ENCODE data around the gene ADSS1. TPM values are rescaled to one million over a fixed set of nuclear protein-coding genes. Genes with fewer than 3 reads are reported as not detected.

ADSS1 gene
- total RNA-seq, 1 experiment from 2014 or later: 0.52 TPM

- POLR2A ChIA-PET (ENCODE audit: low non-redundant PET): no interaction called here
- Histone ChIP-seq H3K9me3 (ENCODE audit: low read depth, low read length, poor library complexity, severe bottlenecking) (no peaks in the 10 kb centered on the region), H3K36me3 (ENCODE audit: insufficient read depth, low read length, poor library complexity, severe bottlenecking) (no peaks in the 10 kb centered on the region)
Measured at GRCh38 chr14:104785708-104786080, 61.7 kb downstream of the ADSS1 start.

GRCh38 chr14:104786091-104786586, 62.1 kb downstream of the ADSS1 start:
- Histone ChIP-seq H3K4me3 (ENCODE audit: low read depth, low read length, poor library complexity, severe bottlenecking) (no peak overlapping the region), H3K36me3 (ENCODE audit: insufficient read depth, low read length, poor library complexity, severe bottlenecking) (no peaks in the 10 kb centered on the region), H3K27ac (ENCODE audit: low read depth, low read length, poor library complexity, severe bottlenecking) (no peak overlapping the region), H3K9me3 (ENCODE audit: low read depth, low read length, poor library complexity, severe bottlenecking) (no peaks in the 10 kb centered on the region), H3K4me1 (ENCODE audit: insufficient read depth, low read length, poor library complexity, severe bottlenecking) (no peaks in the 10 kb centered on the region), H3K27me3 (replicated peaks; ENCODE audit: insufficient read depth, low read depth, low read length, poor library complexity) (no peaks in the 10 kb centered on the region)
- no TSS peak for BruUV-seq (replicated peaks)
- POLR2A ChIA-PET (ENCODE audit: low non-redundant PET): no interaction called here
- CTCF ChIA-PET: no interaction called here
- TF ChIP-seq CTCF (conservative IDR thresholded peaks at IDR 0.05; ENCODE audit: low read depth, low read length): no peak
- TF ChIP-seq EZH2 (IDR thresholded peaks at IDR 0.05; ENCODE audit: borderline replicate concordance, low read depth, low read length, poor library complexity, severe bottlenecking): no peak
- DNase-seq (ENCODE audit: low spot score): no peak
- intact Hi-C loops (cut with micrococcal nuclease; ENCODE audit: unreplicated experiment): no loop called here

More at GRCh38 chr14:104785708-104786080, 61.7 kb downstream of the ADSS1 start:
- TF ChIP-seq CTCF (conservative IDR thresholded peaks at IDR 0.05; ENCODE audit: low read depth, low read length) (no peak), EZH2 (IDR thresholded peaks at IDR 0.05; ENCODE audit: borderline replicate concordance, low read depth, low read length, poor library complexity, severe bottlenecking) (no peak)
- BruUV-seq (replicated peaks): no TSS peak
- CTCF ChIA-PET: no interaction called here
- H3K4me1 ChIP-seq (ENCODE audit: insufficient read depth, low read length, poor library complexity, severe bottlenecking): no peaks in the 10 kb centered on the region
- DNase-seq (ENCODE audit: low spot score): no peak
- intact Hi-C loops (cut with micrococcal nuclease; ENCODE audit: unreplicated experiment): no loop called here
- no peak overlapping the region for H3K4me3 ChIP-seq (ENCODE audit: low read depth, low read length, poor library complexity, severe bottlenecking)
- no peaks in the 10 kb centered on the region for H3K27me3 ChIP-seq (replicated peaks; ENCODE audit: insufficient read depth, low read depth, low read length, poor library complexity)
- no peak overlapping the region for H3K27ac ChIP-seq (ENCODE audit: low read depth, low read length, poor library complexity, severe bottlenecking)

- Histone ChIP-seq H3K4me1 (ENCODE audit: insufficient read depth, low read length, poor library complexity, severe bottlenecking) (no peaks in the 10 kb centered on the region), H3K36me3 (ENCODE audit: insufficient read depth, low read length, poor library complexity, severe bottlenecking) (peaks cover 5% of the 10 kb centered on the region), H3K27ac (ENCODE audit: low read depth, low read length, poor library complexity, severe bottlenecking) (no peak overlapping the region), H3K27me3 (replicated peaks; ENCODE audit: insufficient read depth, low read depth, low read length, poor library complexity) (no peaks in the 10 kb centered on the region), H3K9me3 (ENCODE audit: low read depth, low read length, poor library complexity, severe bottlenecking) (no peaks in the 10 kb centered on the region), H3K4me3 (ENCODE audit: low read depth, low read length, poor library complexity, severe bottlenecking) (no peak overlapping the region)
- TF ChIP-seq CTCF (conservative IDR thresholded peaks at IDR 0.05; ENCODE audit: low read depth, low read length): no peak
- TF ChIP-seq EZH2 (IDR thresholded peaks at IDR 0.05; ENCODE audit: borderline replicate concordance, low read depth, low read length, poor library complexity, severe bottlenecking): no peak
- no peak for DNase-seq (ENCODE audit: low spot score)
- ChIA-PET POLR2A (ENCODE audit: low non-redundant PET) (no interaction called here), CTCF (no interaction called here)
- intact Hi-C loops (cut with micrococcal nuclease; ENCODE audit: unreplicated experiment): no loop called here
- no TSS peak for BruUV-seq (replicated peaks)
Measured at GRCh38 chr14:104786726-104787675, 63.0 kb downstream of the ADSS1 start.
